HFF-Myc (cell line): Measurements from ENCODE around the gene IL15RA.

Experiments
- DNase-seq: peaks from one replicate; pipeline ENCODE4 v3.0.0-alpha.2; 2011; ENCODE audit warnings: low read depth; ENCODE audit errors: extremely low read depth
- H3K4me3 ChIP-seq: replicated peaks from 2 replicates; pipeline ENCODE4 v1.5.1; 2011; ENCODE audit warnings: low read depth, mild to moderate bottlenecking, control low read depth, low read length
- CTCF ChIP-seq: IDR thresholded peaks from 2 replicates; pipeline ENCODE4 v1.5.1; 2012; ENCODE audit warnings: mild to moderate bottlenecking, low read depth, low read length, control low read depth; ENCODE audit errors: missing control alignments

Gene IL15RA

GRCh38 chr10:5981529-5981928 lies 4.2 kb upstream of the IL15RA start:
- no peak for TF ChIP-seq CTCF
- H3K4me3 ChIP-seq, result no peak overlapping the region
- DNase-seq, result no peak

- DNase-seq, result no peak
- H3K4me3 ChIP-seq, result peak overlapping the region; percentile 87
- TF ChIP-seq CTCF, result no peak
Observed at GRCh38 chr10:5978230-5978489, 817 bp upstream of the IL15RA start.

GRCh38 chr10:5976512-5977470 lies 552 bp downstream of the IL15RA start:
- DNase-seq, result no peak

GRCh38 chr10:5975641-5976473 lies 1.5 kb downstream of the IL15RA start:
- TF ChIP-seq CTCF, result no peak
- DNase-seq, result no peak
- H3K4me3 ChIP-seq, result peak overlapping the region; percentile 87

More at GRCh38 chr10:5976512-5977470, 552 bp downstream of the IL15RA start:
- peak overlapping the region; percentile 87 for H3K4me3 ChIP-seq
- no peak for TF ChIP-seq CTCF

GRCh38 chr10:5973069-5973468 lies 4.3 kb downstream of the IL15RA start:
- no peak overlapping the region for H3K4me3 ChIP-seq
- no peak for DNase-seq
- TF ChIP-seq CTCF, result no peak

- TF ChIP-seq CTCF, result no peak
- no peak for DNase-seq
- H3K4me3 ChIP-seq, result no peak overlapping the region
Observed at GRCh38 chr10:5971886-5972285, 5.5 kb downstream of the IL15RA start.
